K562 (cell line): ENCODE data around the gene SLC1A3.

Experiments
- EZH2 ChIP-seq: IDR thresholded peaks from 2 replicates; pipeline ENCODE4 v1.6.1; 2012; ENCODE audit warnings: low read depth, mild to moderate bottlenecking, inconsistent platforms, low read length, borderline replicate concordance
- FOXA3 ChIP-seq, 2 experiments: fragments of 450-650 bp in 1 of 2; sonication (generic) in 1 of 2; formaldehyde crosslinking; IDR thresholded peaks in 1 of 2; conservative IDR thresholded peaks in 1 of 2; 2 replicates each; pipeline versions ENCODE4 v1.4.0 to v1.8.0; 2020 to 2022; ENCODE audit warnings: mild to moderate bottlenecking in 2 of 2, missing genetic modification reagents in 1 of 2
- FOXK1 ChIP-seq: sonication (generic); formaldehyde crosslinking; IDR thresholded peaks from 2 replicates; pipeline ENCODE4 v1.8.0; 2022; ENCODE audit warnings: missing genetic modification reagents, mild to moderate bottlenecking, borderline replicate concordance
- JUN ChIP-seq, 2 experiments: sonication (generic) in 1 of 2; formaldehyde crosslinking in 1 of 2; IDR thresholded peaks; 2 replicates each; pipeline versions ENCODE4 v1.6.1 to v1.8.0; 2012 to 2022; ENCODE audit warnings: borderline replicate concordance in 2 of 2, mild to moderate bottlenecking in 2 of 2, improper control_type of control experiment in 1 of 2, low read depth in 1 of 2, low read length in 1 of 2, missing genetic modification reagents in 1 of 2
- KAT8 ChIP-seq: fragments of 450-650 bp; IDR thresholded peaks from 2 replicates; pipeline ENCODE4 v1.6.1; 2016; ENCODE audit warnings: low read depth, mild to moderate bottlenecking
- MAZ ChIP-seq, 2 experiments: fragments of 450-650 bp in 1 of 2; sonication (generic) in 1 of 2; formaldehyde crosslinking; IDR thresholded peaks in 1 of 2; conservative IDR thresholded peaks in 1 of 2; 2 replicates each; pipeline versions ENCODE4 v1.4.0 to v1.5.0; 2020; ENCODE audit warnings: mild to moderate bottlenecking in 1 of 2, missing genetic modification reagents in 1 of 2
- MCM2 ChIP-seq: fragments of 450-650 bp; IDR thresholded peaks from 2 replicates; pipeline ENCODE4 v1.6.1; 2017; ENCODE audit warnings: low read depth, mild to moderate bottlenecking
- NR1H2 ChIP-seq: sonication (generic); formaldehyde crosslinking; IDR thresholded peaks from 2 replicates; pipeline ENCODE4 v1.4.0; 2020; ENCODE audit warnings: mild to moderate bottlenecking, missing genetic modification reagents
- RBM34 ChIP-seq: fragments of 200-400 bp; formaldehyde crosslinking; IDR thresholded peaks from 2 replicates; pipeline ENCODE4 v1.6.1; 2018; ENCODE audit warnings: low read length, borderline replicate concordance; ENCODE audit not compliant: insufficient read depth
- REST ChIP-seq, 2 experiments: fragments of 450-650 bp; formaldehyde crosslinking in 1 of 2; IDR thresholded peaks; 2 replicates each; pipeline versions ENCODE4 v1.4.0 to v1.6.1; 2014 to 2020; ENCODE audit warnings: mild to moderate bottlenecking in 2 of 2, borderline replicate concordance in 1 of 2, low read depth in 1 of 2
- SMC3 ChIP-seq: conservative IDR thresholded peaks from 2 replicates; pipeline ENCODE4 v1.6.1; 2011; ENCODE audit warnings: low read depth, low read length, improper control_type of control experiment; ENCODE audit not compliant: insufficient read depth
- YBX1 ChIP-seq: fragments of 450-650 bp; IDR thresholded peaks from 2 replicates; pipeline ENCODE4 v1.7.1; 2016; ENCODE audit warnings: mild to moderate bottlenecking

DNA sequence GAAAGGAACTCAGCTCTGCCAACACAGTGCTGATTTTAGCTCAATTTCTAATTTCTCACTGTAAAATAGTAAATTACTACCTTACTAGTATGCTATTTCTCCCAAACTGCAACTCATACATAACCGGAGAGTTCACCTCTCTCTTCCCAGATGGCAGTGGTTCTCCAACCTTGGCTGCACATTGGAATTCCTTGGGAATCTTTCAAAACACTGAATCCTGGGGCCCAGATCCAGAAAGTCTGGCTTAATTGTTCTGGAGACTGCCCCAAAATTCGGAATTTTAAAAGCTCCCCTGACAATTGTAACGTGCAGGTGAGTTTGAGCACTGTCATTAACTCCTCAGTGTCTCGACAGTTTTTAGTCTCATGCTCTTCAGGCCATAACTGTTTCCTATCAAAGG lies 100.3 kb downstream of the SLC1A3 start:
- TF ChIP-seq REST (IDR thresholded peaks at IDR 0.05; ENCODE audit: borderline replicate concordance) (no peak), REST (CRISPR knock-in tag; IDR thresholded peaks at IDR 0.05; ENCODE audit: low read depth) (no peak), KAT8 (no peak), MCM2 (no peak), FOXA3 (CRISPR knock-in tag; conservative IDR thresholded peaks at IDR 0.05 in 1 of 2, IDR thresholded peaks at IDR 0.05 in 1 of 2) (no peak), EZH2 (no peak), SMC3 (no peak), FOXK1 (CRISPR knock-in tag) (no peak), NR1H2 (CRISPR knock-in tag) (no peak), YBX1 (no peak), MAZ (CRISPR knock-in tag; conservative IDR thresholded peaks at IDR 0.05 in 1 of 2, IDR thresholded peaks at IDR 0.05 in 1 of 2) (no peak), JUN (IDR thresholded peaks at IDR 0.05; ENCODE audit: borderline replicate concordance, low read depth, low read length) (no peak), JUN (CRISPR knock-in tag; IDR thresholded peaks at IDR 0.05; ENCODE audit: borderline replicate concordance) (no peak), RBM34 (no peak)
